Sigmoid colon (tissue), 4 donors: ENCODE data around the gene C19orf73.

Experiments used
- CTCF ChIP-seq, 4 experiments: fragments of 450-650 bp in 3 of 4; fragments of 200-600 bp in 1 of 4; IDR thresholded peaks; one replicate each; pipeline ENCODE4 v1.5.1; 2016 to 2019; ENCODE audit warnings: antibody characterized with exemption in 4 of 4, mild to moderate bottlenecking in 3 of 4, moderate library complexity in 2 of 4
- POLR2A ChIP-seq, 2 donors: fragments of 450-650 bp; IDR thresholded peaks; one replicate each; pipeline ENCODE4 v1.6.1; 2016; ENCODE audit warnings: antibody characterized with exemption in 2 of 2, mild to moderate bottlenecking in 2 of 2, moderate library complexity in 2 of 2
- POLR2AphosphoS5 ChIP-seq, 4 donors: sonication (generic); formaldehyde crosslinking; IDR thresholded peaks; one replicate each; pipeline ENCODE4 v1.6.1; 2017; ENCODE audit warnings: antibody characterized with exemption in 4 of 4

GRCh38 chr19:49153167-49153809 is 34.3 kb upstream of the C19orf73 start:
- TF ChIP-seq POLR2AphosphoS5 (IDR thresholded peaks at IDR 0.05) (no peak), CTCF (IDR thresholded peaks at IDR 0.05) (no peak), POLR2A (IDR thresholded peaks at IDR 0.05) (no peak)
